Measurements from ENCODE around the gene CCDC138.
A peak's percentile ranks its signal among the peaks of the same experiment; 100 is the strongest.

The CCDC138 gene

GRCh38 chr2:108829578-108830310, 43.2 kb downstream of the CCDC138 start:
- DNase-seq (ENCODE audit: low spot score): no peak

DNA sequence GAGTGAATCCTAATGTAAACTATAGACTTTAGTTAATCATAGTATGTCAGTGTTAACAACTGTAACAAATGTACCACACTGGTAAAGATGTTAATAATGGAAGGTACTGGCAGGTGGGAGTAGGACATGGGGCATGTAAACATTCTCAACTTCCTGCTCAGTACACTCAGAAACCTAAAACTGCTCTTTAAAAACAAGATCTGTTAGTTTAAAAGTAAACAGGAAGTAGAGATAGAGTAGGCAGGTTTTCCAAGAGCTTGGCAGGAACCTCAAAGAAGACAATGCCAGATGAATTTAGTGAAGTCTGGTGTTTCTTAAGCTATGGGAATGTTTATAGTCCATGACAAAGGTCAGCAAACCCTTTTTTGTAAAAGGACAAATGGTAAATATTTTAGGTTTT, 46.6 kb downstream of the CCDC138 start:
- DNase-seq (ENCODE audit: low spot score): no peak

DNA sequence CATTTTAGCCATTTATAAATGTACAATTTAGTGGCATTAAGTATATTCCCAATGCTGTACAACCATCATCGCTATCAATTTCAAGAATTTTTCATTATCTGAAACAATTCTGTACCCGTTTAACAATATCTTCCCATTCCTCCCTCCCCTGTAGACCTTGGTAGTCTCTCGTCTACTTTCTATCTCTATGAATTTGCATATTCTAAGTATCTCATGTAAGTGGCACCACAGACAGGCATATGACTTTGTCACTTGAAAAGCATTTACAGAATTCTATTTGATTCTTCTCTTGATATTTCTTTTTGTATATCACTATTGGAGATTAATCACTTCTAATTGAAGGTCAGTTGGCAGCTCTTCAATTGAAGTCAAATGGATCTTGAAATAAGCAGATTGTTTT, 48.0 kb downstream of the CCDC138 start:
- DNase-seq (ENCODE audit: low spot score): no peak

GRCh38 chr2:108835040-108835439, 48.5 kb downstream of the CCDC138 start:
- no peak for DNase-seq (ENCODE audit: low spot score)

DNA sequence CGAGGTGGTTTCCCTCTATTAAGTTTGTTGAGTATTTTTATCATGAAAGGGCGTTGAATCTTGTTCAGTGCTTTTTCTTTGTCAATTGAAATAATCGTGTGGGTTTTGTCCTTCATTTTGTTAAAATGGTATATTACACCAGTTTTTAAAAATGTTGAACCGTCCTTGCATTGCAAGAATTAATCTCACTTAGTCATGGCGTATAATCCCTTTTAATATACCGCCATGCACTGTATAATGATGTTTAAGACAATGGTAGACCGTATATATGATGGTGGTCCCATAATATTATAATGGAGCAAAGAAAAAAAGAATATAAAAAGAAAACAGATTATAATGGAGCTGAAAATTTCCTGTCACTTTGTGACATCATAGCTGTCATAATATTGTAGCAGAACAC, 50.6 kb downstream of the CCDC138 start:
- DNase-seq (ENCODE audit: low spot score): no peak

- DNase-seq (ENCODE audit: low spot score): no peak
These were observed 54.9 kb downstream of the CCDC138 start for GRCh38 chr2:108841506-108841905.

DNA sequence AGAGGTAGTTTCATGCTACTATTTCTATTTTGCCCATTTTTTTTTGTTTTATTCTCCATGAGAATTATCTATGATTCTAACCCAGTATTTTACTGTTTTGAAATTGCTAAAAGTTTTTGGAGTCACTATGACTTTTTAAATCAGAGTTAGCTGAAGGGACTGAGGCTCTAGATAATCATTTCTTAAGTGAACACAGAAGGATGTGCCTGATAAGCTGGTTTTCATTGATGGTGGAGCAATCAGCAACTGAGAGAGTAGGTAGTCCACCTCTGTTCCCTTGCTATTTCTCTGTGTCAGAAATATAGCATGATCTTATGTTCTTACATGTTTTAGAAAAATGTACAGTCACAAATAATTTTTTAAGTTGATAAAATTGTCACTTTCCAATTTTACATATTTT, 59.4 kb downstream of the CCDC138 start:
- DNase-seq (ENCODE audit: low spot score): no peak

DNA sequence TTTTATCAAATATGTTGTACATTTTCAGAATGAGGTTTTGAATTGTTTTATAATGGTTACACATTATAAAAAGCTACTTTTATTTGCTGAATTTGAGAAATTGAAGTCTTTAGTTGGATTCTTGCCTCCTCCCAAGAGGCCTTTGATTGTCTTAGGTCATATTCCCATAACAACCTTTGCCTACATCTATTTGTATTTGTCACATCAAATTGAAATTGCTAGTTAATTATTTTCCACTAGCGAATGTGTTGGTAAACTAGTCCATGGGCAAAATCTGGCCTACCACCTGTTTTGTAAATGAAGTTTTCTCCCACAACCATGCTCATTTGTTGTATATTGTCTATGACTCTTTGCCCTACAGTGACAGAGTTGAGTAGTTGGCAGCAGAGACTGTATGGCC, 60.4 kb downstream of the CCDC138 start:
- no peak for DNase-seq (ENCODE audit: low spot score)

DNA sequence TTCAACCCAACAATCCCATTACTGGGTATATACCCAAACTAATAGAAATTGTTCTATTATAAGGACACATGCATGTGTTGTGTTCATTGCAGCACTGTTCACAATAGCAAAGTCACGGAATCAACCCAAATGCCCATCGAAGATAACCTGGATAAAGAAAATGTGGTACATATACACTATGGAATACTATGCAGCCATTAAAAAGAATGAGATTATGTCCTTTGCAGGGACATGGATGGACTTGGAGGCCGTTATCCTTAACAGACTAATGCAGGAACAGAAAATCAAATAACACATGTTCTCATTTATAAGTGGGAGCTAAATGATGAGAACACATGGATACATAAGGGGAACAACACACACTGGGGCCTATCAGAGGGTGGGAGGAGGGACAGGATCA, 65.8 kb downstream of the CCDC138 start:
- DNase-seq (ENCODE audit: low spot score): no peak

DNA sequence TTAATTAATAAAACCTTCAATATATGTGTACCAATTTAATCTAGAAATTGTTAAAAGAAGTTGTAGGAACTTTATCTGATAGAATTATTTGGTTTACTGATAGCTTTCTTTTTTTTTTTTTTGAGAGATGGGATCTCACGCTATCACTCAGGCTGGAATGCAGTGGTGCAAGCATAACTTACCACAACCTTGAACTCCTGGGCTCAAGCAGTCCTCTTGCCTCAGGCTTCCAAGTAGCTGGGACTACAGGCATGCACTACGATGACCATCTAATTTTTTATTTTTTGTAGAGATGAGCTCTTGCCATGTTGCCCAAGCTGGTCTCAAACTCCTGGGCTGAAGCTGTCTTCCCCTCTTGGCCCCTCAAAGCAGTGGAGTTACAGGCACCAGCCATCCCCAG, 66.8 kb downstream of the CCDC138 start:
- DNase-seq (ENCODE audit: low spot score): no peak

DNA sequence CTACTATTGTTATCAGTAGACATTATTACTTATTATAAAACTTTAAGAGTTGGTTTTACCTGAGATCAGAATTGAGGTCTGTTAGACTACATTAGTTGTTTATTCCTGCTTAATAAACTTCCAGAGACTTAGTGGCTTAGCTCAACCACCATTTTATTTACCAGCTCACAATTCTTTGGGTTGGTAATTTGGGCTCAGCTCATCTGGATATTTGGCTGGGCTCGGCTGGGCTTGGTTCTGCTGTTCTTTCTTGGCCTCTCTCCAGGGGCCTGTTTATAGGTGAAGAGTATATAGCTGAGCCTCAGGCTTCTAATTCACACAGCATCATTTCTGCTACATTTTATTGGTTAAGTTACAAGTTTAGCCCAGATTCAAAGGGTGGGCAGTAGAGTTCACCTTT, 67.9 kb downstream of the CCDC138 start:
- no peak for DNase-seq (ENCODE audit: low spot score)

DNA sequence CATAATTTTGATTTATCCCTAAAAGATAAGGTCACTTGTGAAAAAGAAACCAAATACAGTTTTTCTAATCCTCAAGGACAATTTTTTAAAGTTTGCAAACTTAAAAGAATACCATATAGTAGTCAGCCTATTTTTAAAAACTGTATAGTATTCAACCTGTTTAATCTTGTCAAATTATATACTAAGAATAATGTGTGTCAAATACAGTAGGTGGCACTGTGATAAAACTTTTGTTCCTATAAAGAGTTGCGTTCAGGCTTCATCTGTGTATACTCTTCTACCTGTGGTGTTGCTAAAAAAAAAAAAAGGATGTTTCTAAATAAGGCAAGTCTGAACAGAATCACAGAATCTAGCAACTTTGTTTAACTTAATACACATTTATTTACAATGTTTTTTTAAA, 68.6 kb downstream of the CCDC138 start:
- peak; percentile 46 for DNase-seq (ENCODE audit: low spot score)

- peak; percentile 39 for DNase-seq (ENCODE audit: low spot score)
These were observed 72.3 kb downstream of the CCDC138 start for GRCh38 chr2:108858894-108859293.

DNA sequence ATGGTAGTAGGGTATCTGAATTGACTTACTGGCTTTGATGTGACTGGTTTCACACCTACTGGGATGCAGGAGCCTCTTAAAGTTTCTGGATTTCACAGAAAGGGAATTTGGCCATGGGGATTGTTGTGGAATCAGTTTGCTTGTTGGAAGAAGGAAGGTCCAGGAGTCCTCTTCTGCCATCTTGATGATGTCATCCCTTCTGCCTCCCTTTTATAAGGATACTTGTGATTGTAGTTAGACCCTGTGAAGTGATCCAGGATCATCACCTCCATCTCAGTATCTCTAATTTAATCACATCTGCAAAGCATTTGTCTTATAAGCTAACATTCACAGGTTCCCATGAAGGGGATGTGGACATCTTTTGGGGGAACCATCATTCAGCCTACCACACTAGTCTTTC, 79.5 kb downstream of the CCDC138 start:
- DNase-seq (ENCODE audit: low spot score): no peak

- DNase-seq (ENCODE audit: low spot score): no peak
These were observed 82.3 kb downstream of the CCDC138 start for GRCh38 chr2:108868911-108869310.

- DNase-seq (ENCODE audit: low spot score): no peak
These were observed 83.0 kb downstream of the CCDC138 start for GRCh38 chr2:108869542-108869941.

DNA sequence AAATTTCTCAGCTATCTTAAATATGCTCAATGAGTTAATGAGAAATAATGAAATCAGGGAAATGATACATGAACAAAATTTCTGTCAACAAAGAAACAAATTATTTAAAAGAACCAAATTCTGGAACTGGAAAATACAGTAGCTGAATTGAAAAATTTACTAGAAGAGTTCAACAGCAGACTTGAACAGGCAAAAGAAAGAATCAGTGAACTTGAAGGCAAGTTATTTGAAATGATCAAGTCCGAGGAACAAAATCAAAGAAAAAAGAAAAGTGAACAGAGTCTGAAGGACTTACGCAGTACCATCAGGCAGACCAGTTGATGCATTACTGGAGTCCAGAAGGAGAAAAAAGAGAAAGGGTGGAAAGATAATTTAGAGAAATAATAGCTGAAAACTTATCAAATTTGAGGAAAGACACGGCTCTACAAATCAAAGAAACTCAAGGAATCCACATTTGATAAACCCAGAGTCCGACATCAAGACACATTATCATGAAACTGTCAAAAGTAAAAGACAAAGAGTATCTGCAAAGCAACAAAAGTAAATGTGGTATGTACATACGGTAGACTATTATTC, 83.6 kb downstream of the CCDC138 start:
- DNase-seq (ENCODE audit: low spot score): no peak

DNA sequence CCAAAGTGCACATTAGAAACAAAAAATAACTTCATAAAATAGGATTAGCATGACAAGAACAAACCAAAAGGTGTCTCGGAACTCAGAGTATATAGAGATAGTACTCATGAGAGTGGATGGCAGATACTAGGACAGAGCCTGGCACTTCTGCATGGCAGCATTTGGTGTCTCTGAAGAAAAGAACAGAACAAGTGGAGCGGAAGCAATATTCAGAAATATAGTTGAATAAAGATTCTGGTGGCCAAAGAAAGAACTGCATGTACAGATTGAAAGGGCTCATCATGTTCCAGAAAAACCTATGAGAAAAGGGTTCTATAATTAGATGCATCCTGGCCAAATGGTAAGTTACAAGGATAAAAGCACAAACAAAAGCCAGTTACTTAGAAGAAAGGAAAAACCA, 90.9 kb downstream of the CCDC138 start:
- no peak for DNase-seq (ENCODE audit: low spot score)

- DNase-seq (ENCODE audit: low spot score): no peak
These were observed 91.7 kb downstream of the CCDC138 start for GRCh38 chr2:108878276-108878675.

- DNase-seq (ENCODE audit: low spot score): no peak
These were observed 98.0 kb downstream of the CCDC138 start for GRCh38 chr2:108884619-108885018.

GRCh38 chr2:108889907-108890306, 103.3 kb downstream of the CCDC138 start:
- DNase-seq (ENCODE audit: low spot score): no peak

- no peak for DNase-seq (ENCODE audit: low spot score)
These were observed 106.7 kb downstream of the CCDC138 start for GRCh38 chr2:108893277-108893676.

- DNase-seq (ENCODE audit: low spot score): no peak
These were observed 108.2 kb downstream of the CCDC138 start for GRCh38 chr2:108894766-108895165.

GRCh38 chr2:108895188-108895587, 108.6 kb downstream of the CCDC138 start:
- no peak for DNase-seq (ENCODE audit: low spot score)
